ENCODE measurements around the gene KCNE1.

The KCNE1 gene

DNA sequence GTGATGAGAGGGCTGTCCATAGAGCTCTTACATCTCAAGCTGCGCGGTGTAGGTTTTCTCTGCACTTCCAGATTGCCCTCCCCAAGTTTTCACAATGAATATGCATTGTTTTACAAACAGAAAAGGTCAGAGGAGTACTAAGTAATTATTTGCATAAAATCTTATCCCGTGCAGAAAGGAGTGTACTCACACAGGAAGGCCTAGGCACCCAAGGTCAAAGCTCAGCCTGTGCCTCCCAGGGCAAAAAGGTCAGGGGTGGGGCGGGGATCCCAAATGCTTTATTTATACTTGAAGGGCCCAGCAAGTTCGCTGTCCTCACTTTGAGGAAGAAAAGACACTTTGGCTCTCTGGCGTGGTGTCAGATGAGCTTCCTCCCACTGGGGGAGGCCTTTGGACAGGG, 10.3 kb upstream of the KCNE1 start:
- POLR2A ChIA-PET (ENCODE audit: low non-redundant PET): no interaction called here
- CTCF ChIA-PET: interaction anchor here (1.4 to 1.9 kb wide), 2 partner anchors 11 to 80 kb away, joined by 4 to 8 read pairs; no protein-coding TSS in a partner anchor
- DNase-seq (ENCODE audit: low spot score): no peak
- no peak overlapping the region for H3K27ac ChIP-seq
- TF ChIP-seq, protein P1, sequence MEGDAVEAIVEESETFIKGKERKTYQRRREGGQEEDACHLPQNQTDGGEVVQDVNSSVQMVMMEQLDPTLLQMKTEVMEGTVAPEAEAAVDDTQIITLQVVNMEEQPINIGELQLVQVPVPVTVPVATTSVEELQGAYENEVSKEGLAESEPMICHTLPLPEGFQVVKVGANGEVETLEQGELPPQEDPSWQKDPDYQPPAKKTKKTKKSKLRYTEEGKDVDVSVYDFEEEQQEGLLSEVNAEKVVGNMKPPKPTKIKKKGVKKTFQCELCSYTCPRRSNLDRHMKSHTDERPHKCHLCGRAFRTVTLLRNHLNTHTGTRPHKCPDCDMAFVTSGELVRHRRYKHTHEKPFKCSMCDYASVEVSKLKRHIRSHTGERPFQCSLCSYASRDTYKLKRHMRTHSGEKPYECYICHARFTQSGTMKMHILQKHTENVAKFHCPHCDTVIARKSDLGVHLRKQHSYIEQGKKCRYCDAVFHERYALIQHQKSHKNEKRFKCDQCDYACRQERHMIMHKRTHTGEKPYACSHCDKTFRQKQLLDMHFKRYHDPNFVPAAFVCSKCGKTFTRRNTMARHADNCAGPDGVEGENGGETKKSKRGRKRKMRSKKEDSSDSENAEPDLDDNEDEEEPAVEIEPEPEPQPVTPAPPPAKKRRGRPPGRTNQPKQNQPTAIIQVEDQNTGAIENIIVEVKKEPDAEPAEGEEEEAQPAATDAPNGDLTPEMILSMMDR (conservative IDR thresholded peaks at IDR 0.05; ENCODE audit: low read depth): no peak

DNA sequence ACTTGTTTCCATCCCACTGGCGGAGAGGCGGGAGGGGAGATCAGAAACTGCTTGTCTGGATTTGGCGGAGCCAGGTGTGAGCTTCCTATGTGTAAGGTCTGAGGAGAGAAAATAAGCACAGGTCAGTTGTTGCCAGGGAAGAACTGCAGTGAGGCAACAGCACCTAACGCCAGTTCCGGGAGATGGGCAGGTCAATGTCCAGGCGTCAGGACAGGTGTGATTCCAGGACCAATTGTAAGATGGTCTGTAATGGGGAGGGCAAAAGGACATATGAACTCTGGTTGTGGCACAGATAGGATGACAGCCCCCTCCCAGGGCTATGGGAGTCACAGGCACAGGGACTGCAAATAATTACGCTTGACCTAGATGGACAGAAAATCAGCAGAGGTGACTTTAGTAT, 9.6 kb upstream of the KCNE1 start:
- ChIA-PET POLR2A (ENCODE audit: low non-redundant PET) (no interaction called here), CTCF (interaction anchor here (1.9 kb wide), 1 partner anchor 81 kb away, joined by 8 read pairs; no protein-coding TSS in a partner anchor)
- TF ChIP-seq, protein P1 (conservative IDR thresholded peaks at IDR 0.05; ENCODE audit: low read depth): no peak
- no peak for DNase-seq (ENCODE audit: low spot score)
- no peak overlapping the region for H3K27ac ChIP-seq

DNA sequence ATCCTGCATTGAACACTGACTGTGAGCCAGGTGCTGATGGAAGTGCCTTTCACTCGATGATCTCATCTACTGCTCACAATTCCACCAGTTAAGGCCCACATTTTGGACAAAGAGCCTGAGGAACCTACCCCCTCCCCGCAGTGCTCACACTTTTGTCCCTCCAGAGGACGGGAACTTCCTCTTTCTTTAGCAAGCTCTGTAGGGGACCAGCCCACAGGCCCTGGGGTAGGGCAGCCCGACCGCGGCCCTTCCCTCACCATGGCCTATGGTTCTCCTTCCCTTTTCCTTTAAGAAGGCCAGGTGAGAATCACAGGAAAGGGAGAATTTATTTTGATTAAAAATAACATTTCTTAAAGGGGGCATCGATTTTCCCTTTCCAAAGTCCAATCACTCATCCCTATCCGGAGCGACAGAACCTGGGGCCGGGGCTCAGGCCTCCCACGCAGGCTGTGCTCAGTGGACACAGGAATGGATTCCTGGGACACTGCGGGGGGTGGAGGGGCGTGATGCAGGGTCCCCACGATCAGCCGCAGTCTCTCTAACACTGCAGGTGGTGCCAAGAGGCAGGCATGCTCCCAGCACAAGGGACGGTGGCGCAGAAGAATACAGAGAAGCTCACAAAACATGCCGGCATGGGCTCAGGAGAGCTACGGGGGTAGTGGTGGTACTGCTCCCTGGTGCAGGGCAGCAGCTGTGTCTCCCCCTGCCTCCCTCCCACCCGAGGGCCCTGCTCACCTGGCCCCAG, 8.9 kb upstream of the KCNE1 start:
- DNase-seq (ENCODE audit: low spot score): no peak
- TF ChIP-seq, protein P1 (conservative IDR thresholded peaks at IDR 0.05; ENCODE audit: low read depth): no peak
- ChIA-PET POLR2A (ENCODE audit: low non-redundant PET) (no interaction called here), CTCF (no interaction called here)
- no peak overlapping the region for H3K27ac ChIP-seq

DNA sequence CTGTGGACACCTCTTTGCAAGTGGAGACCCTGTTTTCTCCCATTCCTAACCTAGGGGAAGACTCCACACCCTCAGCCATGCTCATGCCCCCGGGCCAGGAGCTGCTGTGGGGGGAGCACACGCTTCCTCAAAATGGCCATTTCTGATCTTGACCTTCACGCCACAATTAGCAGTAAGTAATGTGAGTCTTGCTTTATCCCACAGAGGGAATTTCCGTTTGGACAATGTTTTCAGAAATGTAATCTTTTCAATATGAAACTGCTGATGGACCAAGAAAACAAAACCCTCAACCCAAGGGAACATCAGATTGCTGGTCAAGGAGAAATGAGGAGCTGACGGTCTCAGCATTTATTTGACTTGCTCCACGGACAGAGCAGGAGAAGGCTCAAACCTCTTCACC, 8.3 kb upstream of the KCNE1 start:
- H3K27ac ChIP-seq: no peak overlapping the region
- TF ChIP-seq, protein P1 (conservative IDR thresholded peaks at IDR 0.05; ENCODE audit: low read depth): no peak
- POLR2A ChIA-PET (ENCODE audit: low non-redundant PET): no interaction called here
- CTCF ChIA-PET: no interaction called here
- no peak for DNase-seq (ENCODE audit: low spot score)

DNA sequence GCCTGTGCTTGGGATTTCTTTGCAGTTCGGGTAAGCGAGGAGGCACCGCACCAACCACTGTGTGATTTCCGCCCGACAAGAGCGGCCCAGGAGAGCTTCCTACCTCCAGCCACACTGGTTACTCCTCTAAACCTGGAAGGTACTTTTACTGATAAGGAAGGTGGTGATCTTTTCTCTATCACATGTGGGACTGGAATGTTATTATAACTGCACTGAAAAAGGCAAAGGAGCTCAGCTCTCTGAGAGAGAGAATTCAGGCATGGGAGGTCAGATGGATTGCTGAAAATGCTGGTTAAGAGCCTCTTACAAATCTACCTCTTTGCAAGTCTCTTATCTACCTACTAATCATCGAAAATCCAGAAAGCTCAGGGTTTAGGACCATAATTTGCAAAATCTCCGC, 7.7 kb upstream of the KCNE1 start:
- ChIA-PET CTCF (no interaction called here), POLR2A (ENCODE audit: low non-redundant PET) (no interaction called here)
- no peak overlapping the region for H3K27ac ChIP-seq
- TF ChIP-seq, protein P1 (conservative IDR thresholded peaks at IDR 0.05; ENCODE audit: low read depth): no peak
- DNase-seq (ENCODE audit: low spot score): no peak

DNA sequence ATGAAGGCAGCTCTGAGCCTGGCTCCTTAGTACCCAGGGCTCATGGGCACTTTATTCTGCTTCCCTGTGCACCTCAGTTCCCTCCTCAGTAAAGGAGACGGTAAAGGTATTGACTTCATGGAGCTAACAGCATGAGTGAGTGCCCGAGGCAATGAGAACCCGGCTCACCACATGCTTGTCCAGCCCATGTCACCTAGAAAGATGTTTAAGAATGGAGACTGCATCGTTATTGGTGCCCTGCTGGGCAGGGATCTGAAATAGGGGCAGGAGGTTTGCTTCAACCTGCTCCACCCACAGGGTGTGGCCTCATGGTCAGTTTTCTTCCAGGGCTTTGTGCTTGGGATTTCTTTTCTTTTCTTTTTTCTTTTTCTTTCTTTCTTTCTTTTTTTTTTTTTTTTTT, 7.0 kb upstream of the KCNE1 start:
- CTCF ChIA-PET: no interaction called here
- POLR2A ChIA-PET (ENCODE audit: low non-redundant PET): no interaction called here
- no peak for DNase-seq (ENCODE audit: low spot score)

More for the DNA sequence above, 7.0 kb upstream of the KCNE1 start:
- H3K27ac ChIP-seq: no peak overlapping the region
- TF ChIP-seq, protein P1 (conservative IDR thresholded peaks at IDR 0.05; ENCODE audit: low read depth): no peak

Data from RWPE1 (cell line).